Nephron (organoid): Measurements from ENCODE around the gene MIER2.
A peak's percentile ranks its signal among the peaks of the same experiment; 100 is the strongest.
"Not testable (repeated sequence)": the region's sequence is repeated elsewhere in the genome, so short reads cannot be mapped to it uniquely, and the experiment has no call there.

Experiments
- H3K27ac Mint-ChIP-seq, 3 experiments: 2 replicates each; pipeline ENCODE4 v1.8.0; 2020; ENCODE audit warnings: mixed read lengths in 3 of 3, mild to moderate bottlenecking in 2 of 3, moderate library complexity in 1 of 3
- H3K27me3 Mint-ChIP-seq: 2 replicates; pipeline ENCODE4 v1.8.0; 2021; ENCODE audit warnings: low read depth, mild to moderate bottlenecking, moderate library complexity, mixed read lengths
- H3K36me3 Mint-ChIP-seq: 2 replicates; pipeline ENCODE4 v1.8.0; 2020; ENCODE audit warnings: low read depth, mixed read lengths
- H3K4me1 Mint-ChIP-seq: 2 replicates; pipeline ENCODE4 v1.8.0; 2020; ENCODE audit warnings: mixed read lengths
- H3K4me3 Mint-ChIP-seq, 3 experiments: 2 replicates each; pipeline ENCODE4 v1.8.0; 2020; ENCODE audit warnings: mild to moderate bottlenecking in 3 of 3, mixed read lengths in 3 of 3, moderate library complexity in 2 of 3
- H3K9me3 Mint-ChIP-seq: 2 replicates; pipeline ENCODE4 v1.8.0; 2020; ENCODE audit warnings: mixed read lengths
- TF ChIP-seq, protein P1 (sequence below), 3 experiments: fragments of 200-600 bp; sonication (generic); IDR thresholded peaks; one replicate each; pipeline ENCODE4 v1.5.0; 2021; ENCODE audit warnings: antibody characterized with exemption in 3 of 3; ENCODE audit not compliant: unreplicated experiment in 3 of 3

Gene MIER2

DNA sequence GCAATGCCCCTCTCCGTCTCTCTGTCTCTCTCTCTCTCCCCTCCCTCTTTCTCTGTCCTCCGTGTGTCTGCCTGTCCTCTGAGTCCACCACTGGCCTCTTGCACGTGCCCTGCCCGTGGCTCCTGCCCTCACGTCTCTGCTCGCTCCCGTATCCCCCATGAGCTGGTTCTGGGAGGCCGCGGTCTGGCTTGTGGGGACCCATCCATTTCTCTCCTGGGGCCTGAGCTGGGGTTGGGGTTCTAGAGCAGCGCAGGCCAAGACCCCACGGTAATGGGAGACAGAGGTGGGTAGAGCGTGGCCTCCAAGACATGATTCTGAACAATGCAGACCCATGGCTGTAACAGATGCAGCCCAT, 45.3 kb upstream of the MIER2 start:
- Mint-ChIP-seq H3K27ac (no peak overlapping the region), H3K27me3 (peaks cover 6% of the 10 kb centered on the region), H3K4me1 (peaks cover 6% of the 10 kb centered on the region), H3K36me3 (no peaks in the 10 kb centered on the region), H3K4me3 (no peak overlapping the region), H3K9me3 (peaks cover 8% of the 10 kb centered on the region)
- TF ChIP-seq, protein P1, sequence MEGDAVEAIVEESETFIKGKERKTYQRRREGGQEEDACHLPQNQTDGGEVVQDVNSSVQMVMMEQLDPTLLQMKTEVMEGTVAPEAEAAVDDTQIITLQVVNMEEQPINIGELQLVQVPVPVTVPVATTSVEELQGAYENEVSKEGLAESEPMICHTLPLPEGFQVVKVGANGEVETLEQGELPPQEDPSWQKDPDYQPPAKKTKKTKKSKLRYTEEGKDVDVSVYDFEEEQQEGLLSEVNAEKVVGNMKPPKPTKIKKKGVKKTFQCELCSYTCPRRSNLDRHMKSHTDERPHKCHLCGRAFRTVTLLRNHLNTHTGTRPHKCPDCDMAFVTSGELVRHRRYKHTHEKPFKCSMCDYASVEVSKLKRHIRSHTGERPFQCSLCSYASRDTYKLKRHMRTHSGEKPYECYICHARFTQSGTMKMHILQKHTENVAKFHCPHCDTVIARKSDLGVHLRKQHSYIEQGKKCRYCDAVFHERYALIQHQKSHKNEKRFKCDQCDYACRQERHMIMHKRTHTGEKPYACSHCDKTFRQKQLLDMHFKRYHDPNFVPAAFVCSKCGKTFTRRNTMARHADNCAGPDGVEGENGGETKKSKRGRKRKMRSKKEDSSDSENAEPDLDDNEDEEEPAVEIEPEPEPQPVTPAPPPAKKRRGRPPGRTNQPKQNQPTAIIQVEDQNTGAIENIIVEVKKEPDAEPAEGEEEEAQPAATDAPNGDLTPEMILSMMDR (IDR thresholded peaks at IDR 0.05; ENCODE audit: unreplicated experiment in 3 of 3), result no peak

DNA sequence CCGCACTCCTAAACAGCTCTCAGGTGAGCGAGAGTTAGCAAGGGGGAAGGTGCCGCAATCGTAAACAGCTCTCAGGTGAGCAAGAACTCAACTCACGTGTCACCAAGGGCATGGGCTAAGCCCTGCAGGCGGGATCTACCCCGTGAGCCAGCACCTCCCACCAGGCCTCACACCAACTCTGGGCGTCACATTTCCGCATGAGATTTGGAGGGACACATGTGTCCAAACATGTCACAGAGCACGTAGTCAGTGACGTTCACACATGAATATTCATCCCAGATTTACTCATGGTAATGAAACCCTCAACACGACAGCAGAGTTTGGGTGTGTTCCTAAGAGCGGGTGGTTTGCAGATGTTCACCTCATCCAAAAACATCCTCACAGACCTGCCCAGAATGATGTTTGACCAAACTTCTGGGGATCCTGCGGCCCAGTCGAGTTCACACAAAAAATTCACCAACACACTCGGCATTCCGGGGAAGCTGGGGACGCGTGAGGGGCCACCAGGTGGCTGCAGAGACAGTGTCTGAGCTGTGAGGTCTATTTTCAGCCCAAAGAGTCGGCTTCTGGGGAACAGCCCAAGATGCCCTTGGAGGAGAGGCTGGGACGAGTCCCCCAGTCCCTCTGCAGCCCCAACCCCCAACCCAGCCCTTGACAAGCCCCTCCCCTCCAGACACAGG, 44.8 kb upstream of the MIER2 start:
- peaks cover 8% of the 10 kb centered on the region for H3K9me3 Mint-ChIP-seq
- no peak overlapping the region for H3K4me3 Mint-ChIP-seq
- peaks cover 9% of the 10 kb centered on the region for H3K27me3 Mint-ChIP-seq
- H3K27ac Mint-ChIP-seq, result no peak overlapping the region
- no peaks in the 10 kb centered on the region for H3K36me3 Mint-ChIP-seq
- TF ChIP-seq, protein P1 (IDR thresholded peaks at IDR 0.05; ENCODE audit: unreplicated experiment in 3 of 3), result no peak
- peaks cover 6% of the 10 kb centered on the region for H3K4me1 Mint-ChIP-seq

DNA sequence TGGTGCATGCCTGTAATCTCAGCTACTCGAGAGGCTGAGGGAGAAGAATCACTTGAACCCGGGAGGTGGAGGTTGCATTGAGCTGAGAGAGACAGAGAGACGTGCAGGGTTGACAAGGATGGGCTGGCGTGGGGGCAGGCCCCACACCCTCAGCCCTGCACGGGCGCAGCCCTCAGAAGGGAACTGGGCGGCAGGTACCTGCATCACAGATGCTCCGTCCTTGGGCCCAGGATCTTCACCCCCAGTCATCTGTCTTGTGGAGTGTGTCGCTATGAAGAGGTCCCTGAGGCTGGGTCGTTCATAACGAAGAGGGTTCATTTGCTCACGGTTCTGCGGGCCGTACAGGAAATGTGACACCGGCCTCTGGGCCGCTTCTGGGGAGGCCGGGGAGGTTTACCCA, 44.1 kb upstream of the MIER2 start:
- Mint-ChIP-seq H3K4me3 (no peak overlapping the region), H3K9me3 (peaks cover 8% of the 10 kb centered on the region), H3K27me3 (peaks cover 15% of the 10 kb centered on the region), H3K4me1 (peaks cover 6% of the 10 kb centered on the region), H3K36me3 (no peaks in the 10 kb centered on the region), H3K27ac (no peak overlapping the region)
- TF ChIP-seq, protein P1 (IDR thresholded peaks at IDR 0.05; ENCODE audit: unreplicated experiment in 3 of 3), result no peak

DNA sequence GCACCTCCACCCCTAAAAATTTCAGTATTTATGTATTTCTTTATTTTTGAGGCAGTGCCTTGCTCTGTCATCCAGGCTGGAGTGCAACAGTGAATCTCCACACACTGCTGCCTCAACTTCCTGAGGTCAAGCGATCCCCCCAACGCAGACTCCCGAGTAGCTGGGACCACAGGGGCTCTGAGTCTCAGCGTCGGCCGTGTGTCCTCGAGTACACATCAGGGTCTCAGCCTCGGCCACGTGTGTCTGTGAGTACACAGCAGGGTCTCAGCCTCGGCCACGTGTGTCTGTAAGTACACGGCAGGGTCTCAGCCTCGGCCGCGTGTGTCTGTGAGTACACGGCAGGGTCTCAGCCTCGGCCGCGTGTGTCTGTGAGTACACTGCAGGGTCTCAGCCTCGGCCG, 43.2 kb upstream of the MIER2 start:
- Mint-ChIP-seq H3K4me3 (no peak overlapping the region), H3K4me1 (peaks cover 6% of the 10 kb centered on the region), H3K9me3 (peaks cover 5% of the 10 kb centered on the region), H3K27ac (no peak overlapping the region), H3K27me3 (peaks cover 20% of the 10 kb centered on the region), H3K36me3 (peaks cover 4% of the 10 kb centered on the region)
- TF ChIP-seq, protein P1 (IDR thresholded peaks at IDR 0.05; ENCODE audit: unreplicated experiment in 3 of 3), result no peak

DNA sequence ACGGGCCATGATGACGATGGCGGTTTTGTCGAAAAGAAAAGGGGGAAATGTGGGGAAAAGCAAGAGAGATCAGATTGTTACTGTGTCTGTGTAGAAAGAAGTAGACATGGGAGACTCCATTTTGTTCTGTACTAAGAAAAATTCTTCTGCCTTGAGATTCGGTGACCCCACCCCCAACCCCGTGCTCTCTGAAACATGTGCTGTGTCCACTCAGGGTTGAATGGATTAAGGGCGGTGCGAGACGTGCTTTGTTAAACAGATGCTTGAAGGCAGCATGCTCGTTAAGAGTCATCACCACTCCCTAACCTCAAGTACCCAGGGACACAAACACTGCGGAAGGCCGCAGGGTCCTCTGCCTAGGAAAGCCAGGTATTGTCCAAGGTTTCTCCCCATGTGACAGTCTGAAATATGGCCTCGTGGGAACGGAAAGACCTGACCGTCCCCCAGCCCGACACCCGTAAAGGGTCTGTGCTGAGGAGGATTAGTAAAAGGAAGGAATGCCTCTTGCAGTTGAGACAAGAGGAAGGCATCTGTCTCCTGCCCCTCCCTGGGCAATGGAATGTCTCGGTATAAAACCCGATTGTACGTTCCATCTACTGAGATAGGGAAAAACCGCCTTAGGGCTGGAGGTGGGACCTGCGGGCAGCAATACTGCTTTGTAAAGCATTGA, 42.2 kb upstream of the MIER2 start:
- H3K36me3 Mint-ChIP-seq, H3K4me1 Mint-ChIP-seq, H3K9me3 Mint-ChIP-seq, H3K4me3 Mint-ChIP-seq, H3K27ac Mint-ChIP-seq: not testable (repeated sequence)
- peaks cover 20% of the 10 kb centered on the region for H3K27me3 Mint-ChIP-seq

DNA sequence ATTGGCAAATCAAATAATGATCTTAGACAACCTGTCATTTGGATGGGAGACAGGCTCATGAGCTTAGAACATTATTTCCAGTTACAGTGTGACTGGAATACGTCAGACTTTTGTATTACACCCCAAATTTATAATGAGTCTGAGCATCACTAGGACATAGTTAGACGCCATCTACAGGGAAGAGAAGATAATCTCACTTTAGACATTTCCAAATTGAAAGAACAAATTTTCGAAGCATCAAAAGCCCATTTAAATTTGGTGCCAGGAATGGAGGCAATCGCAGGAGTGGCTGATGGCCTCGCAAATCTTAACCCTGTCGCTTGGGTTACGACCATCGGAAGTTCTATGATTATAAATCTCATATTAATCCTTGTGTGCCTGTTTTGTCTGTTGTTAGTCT, 41.6 kb upstream of the MIER2 start:
- TF ChIP-seq, protein P1 (IDR thresholded peaks at IDR 0.05; ENCODE audit: unreplicated experiment in 3 of 3), result peak in 2 of 3 experiments; percentile 12 to 23
- peaks cover 20% of the 10 kb centered on the region for H3K27me3 Mint-ChIP-seq
- not testable (repeated sequence) for H3K9me3 Mint-ChIP-seq, H3K4me3 Mint-ChIP-seq, H3K27ac Mint-ChIP-seq, H3K4me1 Mint-ChIP-seq, H3K36me3 Mint-ChIP-seq
